Spleen (tissue), 7 donors: ENCODE measurements around the gene ABI1.

Source experiments
- CTCF ChIP-seq, 11 experiments: fragments of 200-600 bp in 7 of 11; fragments of 450-650 bp in 4 of 11; sonication (generic) in 4 of 11; IDR thresholded peaks in 8 of 11; conservative IDR thresholded peaks in 3 of 11; 1 replicate in 7 of 11; 2 replicates in 4 of 11; pipeline versions ENCODE4 v1.4.0 to v1.8.0; 2016 to 2021; ENCODE audit warnings: antibody characterized with exemption in 11 of 11, inconsistent platforms in 4 of 11, mild to moderate bottlenecking in 1 of 11
- POLR2A ChIP-seq, 3 donors: fragments of 450-650 bp; IDR thresholded peaks; one replicate each; pipeline ENCODE4 v1.5.1; 2017; ENCODE audit warnings: antibody characterized with exemption in 3 of 3, mild to moderate bottlenecking in 1 of 3
- POLR2AphosphoS5 ChIP-seq, 3 donors: sonication (generic); formaldehyde crosslinking; IDR thresholded peaks; one replicate each; pipeline ENCODE4 v1.5.1; 2017; ENCODE audit warnings: antibody characterized with exemption in 3 of 3
- donor health status: DM: no; HTN: no; CAD: no; lungs with moderate emphysema.
- donor health status: DM: no; HTN: no; CAD: no.
- donor health status: DM: no; HTN: no; CAD: no.

GRCh38 chr10:26802527-26802926 lies 58.2 kb downstream of the ABI1 start:
- TF ChIP-seq CTCF (IDR thresholded peaks at IDR 0.05 in 8 of 11, conservative IDR thresholded peaks at IDR 0.05 in 3 of 11) (no peak), POLR2A (IDR thresholded peaks at IDR 0.05) (no peak), POLR2AphosphoS5 (IDR thresholded peaks at IDR 0.05) (no peak)
